Measurements from ENCODE around the gene ZBTB8OS.
"Not testable (repeated sequence)": the region's sequence is repeated elsewhere in the genome, so short reads cannot be mapped to it uniquely, and the experiment has no call there.

The ZBTB8OS gene

GRCh38 chr1:32650248-32650751 is at the start of gene ZBTB8OS:
TSS of gene ZBTB8OS (minus strand) at chr1:32650550. CDS start at chr1:32650529, 21 bp downstream.
- DNase-seq (ENCODE audit: low read depth in 3 of 3, low spot score in 1 of 3), result peak; percentile 63 to 73 (median 68)

DNA sequence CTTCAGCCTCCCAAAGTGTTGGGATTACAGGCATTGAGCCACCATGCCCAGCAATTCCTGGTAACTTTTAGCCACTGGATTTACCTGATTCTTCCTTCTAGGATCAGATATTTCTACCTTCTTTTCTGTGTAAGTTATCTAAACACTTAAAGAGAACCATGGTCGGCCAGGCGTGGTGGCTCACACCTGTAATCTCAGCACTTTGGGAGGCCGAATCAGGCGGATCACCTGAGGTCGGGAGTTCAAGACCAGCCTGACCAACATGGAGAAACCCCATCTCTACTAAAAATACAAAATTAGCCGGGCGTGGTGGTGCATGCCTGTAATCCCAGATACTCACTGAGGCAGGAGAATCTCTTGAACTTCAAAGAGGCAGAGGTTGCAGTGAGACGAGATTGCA is 46.6 kb upstream of the ZBTB8OS start:
- DNase-seq (ENCODE audit: low read depth in 3 of 3, low spot score in 1 of 3), result not testable (repeated sequence)

GRCh38 chr1:32696041-32696440 is 45.7 kb upstream of the ZBTB8OS start:
- DNase-seq (ENCODE audit: low read depth in 3 of 3, low spot score in 1 of 3), result no peak

GRCh38 chr1:32695098-32695904 is 45.0 kb upstream of the ZBTB8OS start:
- DNase-seq (ENCODE audit: low read depth in 3 of 3, low spot score in 1 of 3), result no peak

DNA sequence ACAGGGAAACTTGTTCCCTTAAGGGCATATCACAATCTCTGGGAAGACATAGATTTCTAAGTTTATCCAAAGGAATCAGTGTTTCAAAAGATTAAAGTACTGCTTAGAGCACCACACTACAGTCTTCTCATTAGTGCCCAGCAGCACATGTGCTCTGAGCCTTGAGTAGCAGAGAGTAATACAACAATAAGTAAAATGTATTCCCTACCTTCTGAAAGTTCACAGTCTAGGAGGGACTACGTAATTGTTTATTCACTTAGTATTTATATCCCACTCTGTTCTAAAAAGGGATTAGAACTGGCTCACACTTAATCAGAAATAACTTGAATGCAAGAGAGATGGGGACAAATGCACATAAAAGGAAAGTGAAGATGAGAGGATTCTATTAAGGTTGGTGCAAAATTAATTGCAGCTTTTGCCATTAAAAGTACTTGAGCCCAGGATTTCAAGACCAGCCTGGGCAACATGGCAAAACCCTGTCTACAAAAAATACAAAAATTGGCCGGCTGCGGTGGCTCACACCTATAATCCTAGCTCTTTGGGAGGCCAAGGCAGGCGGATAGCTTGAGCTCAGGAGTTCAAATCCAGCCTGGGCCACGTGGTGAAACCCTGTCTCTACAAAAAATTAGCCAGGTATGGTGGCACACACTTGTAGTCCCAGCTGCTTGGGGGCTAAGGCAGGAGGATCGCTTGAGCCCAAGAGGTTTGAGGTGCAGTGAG is 43.3 kb upstream of the ZBTB8OS start:
- no peak for DNase-seq (ENCODE audit: low read depth in 3 of 3, low spot score in 1 of 3)

DNA sequence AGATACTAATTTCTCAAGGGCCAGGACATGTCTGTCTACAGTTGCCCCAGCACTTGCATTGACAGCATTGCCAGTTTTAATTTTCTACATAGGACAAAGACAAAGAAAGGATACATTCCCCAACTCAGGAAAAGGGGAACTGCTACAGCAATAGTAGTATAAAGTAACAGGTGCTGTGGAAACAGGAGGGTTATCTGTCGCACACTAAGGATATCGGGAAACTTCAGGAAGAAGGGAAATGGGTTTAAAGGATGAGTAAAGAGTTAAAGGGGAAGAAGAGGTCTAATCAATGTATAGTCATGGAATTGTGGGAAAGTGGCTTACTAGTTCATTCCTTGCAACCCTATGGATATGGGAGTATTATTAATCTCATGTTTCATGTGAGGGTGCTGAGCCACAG is 36.0 kb upstream of the ZBTB8OS start:
- DNase-seq (ENCODE audit: low read depth in 3 of 3, low spot score in 1 of 3), result no peak

- no peak for DNase-seq (ENCODE audit: low read depth in 3 of 3, low spot score in 1 of 3)
These were observed 35.1 kb upstream of the ZBTB8OS start for GRCh38 chr1:32685498-32685897.

GRCh38 chr1:32684167-32684811 is 33.9 kb upstream of the ZBTB8OS start:
- DNase-seq (ENCODE audit: low read depth in 3 of 3, low spot score in 1 of 3), result no peak

DNA sequence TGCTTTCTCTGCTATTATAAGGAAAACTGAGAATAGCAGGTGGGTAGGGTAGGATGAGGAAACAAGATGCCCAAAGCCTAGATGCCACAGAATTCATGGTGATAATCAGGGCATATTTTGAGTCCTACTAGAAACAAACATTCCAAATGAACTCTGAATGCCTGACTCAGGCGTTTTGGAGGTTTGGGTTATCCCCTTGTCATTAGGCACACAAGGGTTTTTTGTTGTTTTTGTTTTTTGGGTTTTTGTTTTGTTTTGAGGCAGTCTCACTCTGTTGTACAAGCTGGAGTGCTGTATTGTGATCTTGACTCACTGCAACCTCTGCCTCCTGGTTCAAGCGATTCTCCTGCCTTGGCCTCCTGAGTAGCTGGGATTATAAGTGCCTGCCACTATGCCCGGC is 33.0 kb upstream of the ZBTB8OS start:
- no peak for DNase-seq (ENCODE audit: low read depth in 3 of 3, low spot score in 1 of 3)

DNA sequence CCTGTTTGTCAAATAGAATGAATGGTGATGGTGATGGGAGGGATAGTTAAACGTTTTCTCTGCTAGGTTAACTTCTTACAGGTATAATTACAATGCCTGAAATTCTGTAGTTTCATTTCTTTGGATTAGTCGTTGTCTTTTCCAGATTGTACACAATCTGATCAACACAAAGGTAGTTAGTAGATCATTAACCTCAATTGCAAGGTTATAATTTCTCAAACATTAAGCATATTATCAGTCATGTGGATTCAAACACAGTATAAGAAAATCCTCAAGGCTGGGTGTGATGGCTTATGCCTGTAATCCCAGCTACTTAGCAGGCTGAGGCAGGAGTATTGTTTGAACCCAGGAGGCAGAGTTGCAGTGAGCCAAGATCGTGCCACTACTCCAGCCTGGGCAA is 31.6 kb upstream of the ZBTB8OS start:
- no peak for DNase-seq (ENCODE audit: low read depth in 3 of 3, low spot score in 1 of 3)

- no peak for DNase-seq (ENCODE audit: low read depth in 3 of 3, low spot score in 1 of 3)
These were observed 31.2 kb upstream of the ZBTB8OS start for GRCh38 chr1:32681509-32681908.

DNA sequence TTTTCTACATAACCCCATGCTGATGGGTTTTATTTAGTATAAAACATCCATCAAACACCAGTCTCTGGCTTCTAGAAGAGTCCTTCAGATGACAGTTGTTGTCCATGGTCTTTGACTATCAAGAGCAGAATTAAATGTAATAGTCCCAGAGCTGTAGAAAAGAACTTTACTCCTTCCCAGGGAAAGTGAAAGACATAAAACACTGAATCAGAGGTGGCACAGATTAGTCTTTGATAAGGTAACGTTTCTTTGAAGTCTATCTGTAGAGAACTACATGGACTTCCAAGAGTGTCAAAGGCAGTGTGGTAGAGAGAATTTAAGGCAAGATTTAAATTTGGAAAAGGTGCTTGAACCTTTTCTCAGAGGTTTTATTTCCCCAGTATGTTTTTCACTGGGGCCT is 30.3 kb upstream of the ZBTB8OS start:
- DNase-seq (ENCODE audit: low read depth in 3 of 3, low spot score in 1 of 3), result no peak

DNA sequence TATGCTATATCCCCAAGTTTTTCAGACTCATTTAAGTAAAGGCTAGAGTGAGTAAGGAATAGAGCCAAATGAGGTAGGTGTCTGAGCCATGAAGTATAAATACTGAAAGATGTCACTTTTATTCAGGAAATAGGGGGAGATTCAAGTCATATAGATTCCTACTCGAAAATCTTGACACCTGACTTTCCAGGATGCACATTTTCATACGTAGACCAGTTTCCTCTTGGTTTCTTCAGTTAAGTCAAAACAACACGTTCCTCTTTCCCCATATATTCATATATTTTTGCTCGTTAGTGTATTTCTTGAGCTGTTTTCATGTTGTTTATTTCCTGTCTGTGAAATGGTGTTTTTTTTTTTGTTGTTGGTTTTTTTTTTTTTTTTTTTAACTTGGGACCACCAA is 29.6 kb upstream of the ZBTB8OS start:
- not testable (repeated sequence) for DNase-seq (ENCODE audit: low read depth in 3 of 3, low spot score in 1 of 3)

DNA sequence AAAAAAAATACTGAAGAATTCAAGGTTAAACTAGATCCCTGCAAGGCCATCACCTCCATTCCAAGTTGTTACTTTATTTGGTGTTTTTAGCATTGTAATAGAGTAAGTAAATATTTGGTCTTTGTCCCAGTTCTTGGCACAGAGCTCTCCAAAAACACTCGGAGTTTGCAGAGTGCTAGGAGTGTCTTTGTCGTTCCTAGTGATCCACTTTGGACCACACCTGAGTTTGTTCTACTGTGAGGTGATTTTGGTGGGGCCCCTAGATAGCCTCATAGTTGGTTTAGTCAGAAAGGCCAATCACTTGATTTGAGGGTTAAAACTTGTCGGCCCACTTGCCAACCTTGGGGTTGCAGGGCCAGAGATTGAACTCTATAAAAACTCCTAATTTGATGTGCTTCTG is 26.6 kb upstream of the ZBTB8OS start:
- DNase-seq (ENCODE audit: low read depth in 3 of 3, low spot score in 1 of 3), result no peak

- DNase-seq (ENCODE audit: low read depth in 3 of 3, low spot score in 1 of 3), result not testable (repeated sequence)
These were observed 18.4 kb upstream of the ZBTB8OS start for GRCh38 chr1:32668716-32669115.

GRCh38 chr1:32666901-32667566 is 16.7 kb upstream of the ZBTB8OS start:
- DNase-seq (ENCODE audit: low read depth in 3 of 3, low spot score in 1 of 3), result no peak

DNA sequence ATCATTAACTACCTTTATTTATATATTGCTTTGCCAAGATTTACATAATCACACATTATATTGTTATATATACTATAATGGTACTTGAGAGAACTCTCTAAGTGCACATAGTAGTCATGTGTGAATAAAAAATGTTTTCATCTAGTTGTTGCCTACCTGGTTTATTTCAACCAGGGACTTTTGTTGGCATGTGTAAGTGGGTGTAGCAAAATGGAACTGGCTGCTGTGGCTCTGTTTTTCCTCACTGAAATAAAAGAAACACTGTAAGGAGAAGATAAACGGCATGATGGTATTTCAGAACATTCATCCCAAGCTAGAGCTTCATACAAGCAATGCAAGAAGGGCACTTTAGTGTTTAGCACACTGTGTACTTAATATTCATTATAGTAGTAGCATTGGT is 15.6 kb upstream of the ZBTB8OS start:
- no peak for DNase-seq (ENCODE audit: low read depth in 3 of 3, low spot score in 1 of 3)

DNA sequence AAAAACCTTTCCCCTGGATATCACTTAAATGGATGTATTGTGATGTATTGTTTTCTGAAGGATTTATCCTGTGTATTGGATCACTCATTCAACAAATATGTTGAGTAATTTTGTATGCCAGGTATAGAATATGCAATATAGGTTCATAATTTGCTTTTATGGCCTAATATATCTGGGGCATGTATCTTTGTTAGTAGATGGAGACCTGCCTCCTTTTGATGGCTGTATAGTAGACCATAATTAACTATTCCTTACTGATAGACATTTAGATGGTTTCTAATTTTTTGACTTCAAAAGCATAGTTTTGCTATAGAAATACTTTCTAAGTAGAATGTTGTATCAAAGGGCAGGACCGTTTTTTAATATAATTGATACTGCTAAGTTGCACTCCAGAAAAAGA is 9.2 kb upstream of the ZBTB8OS start:
- DNase-seq (ENCODE audit: low read depth in 3 of 3, low spot score in 1 of 3), result no peak

GRCh38 chr1:32652244-32652962 is 2.1 kb upstream of the ZBTB8OS start:
- no peak for DNase-seq (ENCODE audit: low read depth in 3 of 3, low spot score in 1 of 3)

DNA sequence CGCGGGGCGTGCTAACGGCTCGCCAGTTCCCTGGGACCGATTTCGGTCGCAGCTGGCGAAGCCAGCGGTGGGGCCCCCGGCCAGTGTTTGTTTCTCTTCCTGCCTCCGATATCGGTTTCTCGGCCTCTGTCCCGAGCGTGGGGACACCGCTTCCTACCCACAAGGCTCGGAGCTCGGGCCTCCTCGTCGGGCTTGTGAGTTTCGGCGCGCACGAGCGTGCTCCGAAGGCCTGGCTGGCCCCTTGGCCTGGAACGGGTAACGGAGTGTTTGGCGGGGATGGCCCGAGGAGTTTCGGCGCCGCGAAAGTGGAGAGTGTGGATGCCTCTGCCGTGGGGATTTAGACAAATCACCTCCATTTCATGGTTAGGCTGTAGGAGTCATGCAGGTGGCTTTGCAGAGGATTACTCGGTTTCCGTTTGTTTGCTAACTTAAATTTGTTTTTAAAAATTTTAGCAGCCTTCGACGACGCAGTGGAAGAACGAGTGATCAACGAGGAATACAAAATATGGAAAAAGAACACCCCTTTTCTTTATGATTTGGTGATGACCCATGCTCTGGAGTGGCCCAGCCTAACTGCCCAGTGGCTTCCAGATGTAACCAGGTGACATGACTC is 1.2 kb upstream of the ZBTB8OS start:
- no peak for DNase-seq (ENCODE audit: low read depth in 3 of 3, low spot score in 1 of 3)
